B cell (primary cell): ENCODE measurements around the gene E2F3. TPM values are rescaled to one million over a fixed set of nuclear protein-coding genes. Genes with fewer than 3 reads are reported as not detected.

Experiments
- ATAC-seq: fragments of 200-7000 bp; cut with Tn5 transposase; one replicate; pipeline ENCODE4 v1.10.0; 2021; ENCODE audit warnings: low read depth, mild to moderate bottlenecking, moderate number of reproducible peaks, moderate library complexity
- CTCF ChIA-PET: fragments of 350-600 bp; sonication (Branson Sonifier 250); formaldehyde crosslinking; loops from one replicate; lab custom pipeline; 2021; ENCODE audit warnings: antibody characterized with exemption, inconsistent platforms; lab: Charles Lee
- POLR2A ChIA-PET: fragments of 350-600 bp; sonication (Branson Sonifier 250); formaldehyde crosslinking; loops from one replicate; lab custom pipeline; 2021; ENCODE audit warnings: antibody characterized with exemption; lab: Charles Lee
- DNase-seq: peaks from one replicate; pipeline ENCODE4 v3.0.0; 2013
- H2AFZ ChIP-seq: 2 replicates; pipeline ENCODE4 v1.6.1; 2012; ENCODE audit warnings: mild to moderate bottlenecking, low read depth, low read length; ENCODE audit not compliant: insufficient read depth, poor library complexity, severe bottlenecking
- H3K27ac ChIP-seq, 2 donors: 1 replicate in 1 of 2; 2 replicates in 1 of 2; pipeline ENCODE4 v1.5.1; 2012 to 2013; ENCODE audit warnings: low read length in 2 of 2, mild to moderate bottlenecking in 2 of 2, moderate library complexity in 1 of 2
- H3K27me3 ChIP-seq, 4 experiments: fragments of 200-600 bp in 1 of 4; sonication (generic) in 1 of 4; replicated peaks in 1 of 4; 1 replicate in 2 of 4; 2 replicates in 2 of 4; pipeline versions ENCODE4 v1.6.1 to v1.7.0; 2013 to 2016; ENCODE audit warnings: low read length in 3 of 4, mild to moderate bottlenecking in 2 of 4, mixed read lengths in 1 of 4, moderate library complexity in 1 of 4; ENCODE audit not compliant: insufficient read depth in 4 of 4, control insufficient read depth in 3 of 4; ENCODE audit errors: control extremely low read depth in 1 of 4
- H3K36me3 ChIP-seq, 2 experiments: replicated peaks in 1 of 2; 1 replicate in 1 of 2; 2 replicates in 1 of 2; pipeline versions ENCODE4 v1.6.1 to v1.7.1; 2013; ENCODE audit warnings: low read length in 1 of 2; ENCODE audit not compliant: insufficient read depth in 2 of 2, control insufficient read depth in 1 of 2; ENCODE audit errors: control extremely low read depth in 1 of 2, extremely low read depth in 1 of 2
- H3K4me1 ChIP-seq, 2 donors: fragments of 200-600 bp in 1 of 2; sonication (generic) in 1 of 2; 1 replicate in 1 of 2; 2 replicates in 1 of 2; pipeline versions ENCODE4 v1.5.1 to v1.6.1; 2013 to 2017; ENCODE audit warnings: low read length in 2 of 2; ENCODE audit not compliant: control insufficient read depth in 2 of 2, insufficient read depth in 2 of 2
- H3K4me2 ChIP-seq: replicated peaks from 2 replicates; pipeline ENCODE3; 2012; ENCODE audit warnings: mild to moderate bottlenecking, low read depth, low read length; ENCODE audit not compliant: poor library complexity, severe bottlenecking
- H3K4me3 ChIP-seq, 5 experiments: fragments of 200-600 bp in 1 of 5; sonication (generic) in 1 of 5; 1 replicate in 3 of 5; 2 replicates in 2 of 5; pipeline versions ENCODE4 v1.5.1 to v1.7.0; 2011 to 2016; ENCODE audit warnings: low read length in 4 of 5, mild to moderate bottlenecking in 4 of 5, low read depth in 2 of 5, control low read depth in 1 of 5, moderate library complexity in 1 of 5; ENCODE audit not compliant: insufficient read depth in 1 of 5; ENCODE audit errors: control extremely low read depth in 1 of 5, extremely low read depth in 1 of 5
- H3K79me2 ChIP-seq: fragments of 200-600 bp; sonication (generic); one replicate; pipeline ENCODE4 v1.6.0; 2016; ENCODE audit warnings: low read length; ENCODE audit not compliant: control insufficient read depth, insufficient read depth
- H3K9ac ChIP-seq: fragments of 200-600 bp; sonication (generic); 2 replicates; pipeline ENCODE4 v1.6.1; 2017; ENCODE audit warnings: mild to moderate bottlenecking, low read length, moderate library complexity
- H3K9me3 ChIP-seq, 3 donors: one replicate each; pipeline versions ENCODE4 v1.6.1 to v1.7.1; 2013; ENCODE audit warnings: low read length in 2 of 3; ENCODE audit not compliant: control insufficient read depth in 2 of 3, insufficient read depth in 1 of 3; ENCODE audit errors: control extremely low read depth in 1 of 3
- H4K20me1 ChIP-seq: 2 replicates; pipeline ENCODE4 v1.6.0; 2012; ENCODE audit warnings: mild to moderate bottlenecking, low read length; ENCODE audit not compliant: insufficient read depth, control insufficient read depth, poor library complexity, severe bottlenecking
- H3K27ac Mint-ChIP-seq: one replicate; pipeline ENCODE4 v1.8.0; 2021; ENCODE audit warnings: mixed read lengths
- H3K27me3 Mint-ChIP-seq: one replicate; pipeline ENCODE4 v1.8.0; 2021; ENCODE audit warnings: mixed read lengths
- H3K4me1 Mint-ChIP-seq: one replicate; pipeline ENCODE4 v1.8.0; 2021; ENCODE audit warnings: mixed read lengths
- H3K4me3 Mint-ChIP-seq: one replicate; pipeline ENCODE4 v1.8.0; 2021; ENCODE audit warnings: mixed read lengths
- H3K9me3 Mint-ChIP-seq: one replicate; pipeline ENCODE4 v1.8.0; 2022; ENCODE audit warnings: mixed read lengths; ENCODE audit not compliant: insufficient read depth
- CTCF ChIP-seq: fragments of 200-600 bp; IDR thresholded peaks from one replicate; pipeline ENCODE4 v1.8.0; 2022; ENCODE audit warnings: antibody characterized with exemption, mild to moderate bottlenecking
- EZH2 ChIP-seq: IDR thresholded peaks from 2 replicates; pipeline ENCODE4 v1.6.1; 2012; ENCODE audit warnings: borderline replicate concordance, low read depth, mild to moderate bottlenecking, moderate library complexity, low read length; ENCODE audit not compliant: insufficient read depth, poor library complexity, severe bottlenecking
- WGBS: methylation state at CpG from one replicate; pipeline ENCODE4 v1.1.5; 2013; ENCODE audit warnings: missing lambda C conversion rate; ENCODE audit not compliant: insufficient coverage; 5-methylcytosine and 5-hydroxymethylcytosine counted together
- intact Hi-C: fragments of 100-400 bp; cut with micrococcal nuclease; formaldehyde crosslinking; loops from one replicate; pipeline ENCODE4 v1.10.0; 2022
- polyA plus RNA-seq: library from polyadenylated mRNA; depleted of rRNA; stranded (reverse); fragments of >200 nt; gene quantifications from 2 replicates; pipeline ENCODE4 v1.2.3, GENCODE V29; 2012
- total RNA-seq, 2 donors: library from RNA; stranded (reverse); fragments of 120-200 nt in 1 of 2; gene quantifications; 1 replicate in 1 of 2; 2 replicates in 1 of 2; pipeline versions ENCODE4 v1.2.3 to v1.2.4, GENCODE V29; 2013 to 2022

E2F3 gene
- total and polyA plus RNA-seq, 2 donors (not counting 1 experiment from before 2014, with no cell fraction given) = 2.2 to 8.3 TPM

DNA sequence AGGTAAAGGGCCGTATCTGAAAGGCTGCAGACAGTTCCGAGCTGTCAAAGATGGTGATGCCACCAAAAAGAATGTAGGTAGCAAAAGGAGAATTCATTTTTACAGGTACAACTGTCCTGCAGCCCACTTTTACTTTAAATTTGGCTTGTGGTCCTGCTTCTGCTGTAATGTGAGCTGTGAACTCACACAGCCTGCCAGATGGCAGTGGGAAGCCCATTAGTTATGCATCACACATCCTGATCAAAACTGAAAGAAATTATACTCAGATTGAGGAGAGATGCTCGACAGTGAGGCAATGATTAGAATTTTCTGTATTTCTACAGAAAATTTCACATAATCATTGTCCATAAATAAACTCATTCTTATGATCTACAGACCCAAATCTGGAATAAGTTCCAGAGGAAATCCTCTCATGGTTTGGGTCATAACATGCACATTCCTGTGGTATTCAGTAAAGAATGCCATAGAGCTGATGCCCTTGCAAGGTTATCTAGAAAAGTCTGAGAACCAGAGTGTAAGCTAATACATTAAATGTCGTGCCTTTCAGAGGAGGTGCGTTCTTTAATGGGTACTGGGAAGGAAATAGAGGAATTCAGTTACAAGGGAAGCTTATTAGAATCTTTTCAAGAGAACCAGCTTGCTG, 23.9 kb upstream of the E2F3 start:
- intact Hi-C loops = no loop called here
- no peak overlapping the region for H3K27ac Mint-ChIP-seq
- peak overlapping the region in 1 of 2 donors; percentile 51 for H3K27ac ChIP-seq

More for the DNA sequence above, 23.9 kb upstream of the E2F3 start:
- Mint-ChIP-seq H3K9me3 (no peaks in the 10 kb centered on the region), H3K4me3 (no peak overlapping the region), H3K4me1 (peaks cover 13% of the 10 kb centered on the region), H3K27me3 (no peaks in the 10 kb centered on the region)
- ATAC-seq = no peak
- POLR2A ChIA-PET = interaction anchor here (1.2 kb wide), 1 partner anchor 27 kb away, joined by 3 read pairs; no protein-coding TSS in a partner anchor
- TF ChIP-seq EZH2 (no peak), CTCF (no peak)
- Histone ChIP-seq H3K4me1 (peaks cover 8 to 10% of the 10 kb centered on the region in 2 donors), H2AFZ (peak overlapping the region; percentile 68), H3K4me2 (peak overlapping the region; percentile 48), H3K36me3 (no peaks in the 10 kb centered on the region), H4K20me1 (no peaks in the 10 kb centered on the region), H3K4me3 (no peak overlapping the region), H3K79me2 (no peaks in the 10 kb centered on the region), H3K27me3 (no peaks in the 10 kb centered on the region), H3K9ac (peak overlapping the region; percentile 12), H3K9me3 (no peaks in the 10 kb centered on the region)
- CTCF ChIA-PET = interaction anchor here (0.5 to 2.1 kb wide), 5 partner anchors 19 to 152 kb away, joined by 4 to 8 read pairs (median 6); no protein-coding TSS in a partner anchor
- peak; percentile 27 for DNase-seq
- WGBS = 52% methylated on average over 3 of the region's 5 CpGs
